ENCODE results near the gene CAMK1D. TPM values are rescaled to one million over a fixed set of nuclear protein-coding genes. Genes with fewer than 3 reads are reported as not detected.

CAMK1D gene
- total RNA-seq, 6 experiments from 2014 or later, result 0.34 to 1.4 (median 0.43) TPM

- 0 out of 2 replicates have a peak, but pooled peaks cover 4% of the 10 kb centered on the region for H3K36me3 Mint-ChIP-seq (ENCODE audit: low read depth)
- H3K4me1 Mint-ChIP-seq (ENCODE audit: low read depth), result no peaks in the 10 kb centered on the region; the same call in 1 of the 2 replicates
- H3K27ac Mint-ChIP-seq, result no peak overlapping the region
- TF ChIP-seq CTCF (IDR thresholded peaks at IDR 0.05), result no peak
- peaks cover 13% of the 10 kb centered on the region; the same call in 1 of the 2 replicates for H3K9me3 Mint-ChIP-seq
- no peak overlapping the region for H3K4me3 Mint-ChIP-seq
- peaks cover 25% of the 10 kb centered on the region for H3K27me3 Mint-ChIP-seq (ENCODE audit: insufficient read depth)
- DNase-seq, result no peak
Measured at GRCh38 chr10:12501841-12502525, 152.6 kb downstream of the CAMK1D start.

- Mint-ChIP-seq H3K36me3 (ENCODE audit: low read depth) (0 out of 2 replicates have a peak, but pooled peaks cover 1% of the 10 kb centered on the region), H3K4me3 (no peak overlapping the region), H3K4me1 (ENCODE audit: low read depth) (no peaks in the 10 kb centered on the region; the same call in 1 of the 2 replicates), H3K9me3 (peaks cover 14% of the 10 kb centered on the region; the same call in 1 of the 2 replicates), H3K27ac (no peak overlapping the region), H3K27me3 (ENCODE audit: insufficient read depth) (peaks cover 25% of the 10 kb centered on the region)
- no peak for TF ChIP-seq CTCF (IDR thresholded peaks at IDR 0.05)
- DNase-seq, result no peak
Measured at GRCh38 chr10:12502526-12503274, 153.4 kb downstream of the CAMK1D start.

- Mint-ChIP-seq H3K9me3 (peaks cover 13% of the 10 kb centered on the region; the same call in 1 of the 2 replicates), H3K4me1 (ENCODE audit: low read depth) (no peaks in the 10 kb centered on the region; the same call in 1 of the 2 replicates), H3K27ac (no peak overlapping the region), H3K36me3 (ENCODE audit: low read depth) (no peaks in the 10 kb centered on the region), H3K27me3 (ENCODE audit: insufficient read depth) (peaks cover 22% of the 10 kb centered on the region), H3K4me3 (no peak overlapping the region)
- TF ChIP-seq CTCF (IDR thresholded peaks at IDR 0.05), result no peak
- no peak for DNase-seq
Measured at GRCh38 chr10:12503311-12503710, 154.0 kb downstream of the CAMK1D start.

GRCh38 chr10:12504176-12504575, 154.8 kb downstream of the CAMK1D start:
- Mint-ChIP-seq H3K36me3 (ENCODE audit: low read depth) (no peaks in the 10 kb centered on the region), H3K4me1 (ENCODE audit: low read depth) (no peaks in the 10 kb centered on the region; the same call in 1 of the 2 replicates), H3K9me3 (peaks cover 19% of the 10 kb centered on the region; the same call in 1 of the 2 replicates), H3K27ac (no peak overlapping the region), H3K4me3 (no peak overlapping the region), H3K27me3 (ENCODE audit: insufficient read depth) (peaks cover 23% of the 10 kb centered on the region)
- no peak for TF ChIP-seq CTCF (IDR thresholded peaks at IDR 0.05)
- no peak for DNase-seq

- H3K36me3 Mint-ChIP-seq (ENCODE audit: low read depth), result no peaks in the 10 kb centered on the region
- H3K27me3 Mint-ChIP-seq (ENCODE audit: insufficient read depth), result peaks cover 19% of the 10 kb centered on the region
- no peak for DNase-seq
- H3K27ac Mint-ChIP-seq, result no peak overlapping the region
- H3K4me1 Mint-ChIP-seq (ENCODE audit: low read depth), result no peaks in the 10 kb centered on the region; the same call in 1 of the 2 replicates
- peaks cover 19% of the 10 kb centered on the region; the same call in 1 of the 2 replicates for H3K9me3 Mint-ChIP-seq
- peak overlapping the region; percentile 32; the same call in 1 of the 2 replicates for H3K4me3 Mint-ChIP-seq
- no peak for TF ChIP-seq CTCF (IDR thresholded peaks at IDR 0.05)
Measured at GRCh38 chr10:12504628-12505027, 155.3 kb downstream of the CAMK1D start.
